ENCODE data around the gene SETDB1. TPM values are rescaled to one million over a fixed set of nuclear protein-coding genes. Genes with fewer than 3 reads are reported as not detected.
A peak's percentile ranks its signal among the peaks of the same experiment; 100 is the strongest.
"Not testable (repeated sequence)": the region's sequence is repeated elsewhere in the genome, so short reads cannot be mapped to it uniquely, and the experiment has no call there.

SETDB1 gene
- 52.0 TPM for total RNA-seq

DNA sequence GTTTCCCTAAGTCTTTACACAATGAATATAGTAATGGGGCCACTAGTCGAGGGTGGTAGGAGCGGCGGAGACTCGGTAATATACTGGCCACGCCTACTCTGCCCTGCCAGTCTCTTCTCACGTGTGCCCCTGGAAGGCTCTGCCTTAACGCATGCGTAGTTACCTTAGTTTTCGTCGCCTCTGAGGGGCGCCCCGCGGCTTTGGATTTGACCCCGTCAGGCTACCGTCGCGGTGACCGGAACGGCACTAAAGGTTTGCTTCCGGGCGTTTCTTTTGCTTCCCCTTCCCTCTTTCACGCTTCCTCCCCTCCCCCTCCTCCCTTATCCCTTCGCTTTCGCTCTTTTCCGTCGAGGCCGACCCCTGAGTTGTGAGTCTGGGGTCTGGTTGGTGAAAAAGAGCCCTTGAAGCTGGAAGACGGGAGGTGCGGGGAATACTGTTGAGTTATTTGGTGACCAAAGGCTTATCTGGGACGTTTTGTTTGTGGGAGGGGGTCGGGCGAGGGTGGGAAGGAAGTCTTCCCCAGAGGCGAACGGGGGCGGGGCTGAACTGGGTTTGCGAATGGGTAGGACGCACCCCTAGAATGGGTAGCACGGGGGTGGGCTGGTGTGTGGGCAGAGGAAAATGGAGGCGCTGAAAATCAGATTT is at the start of gene SETDB1:
TSS of gene SETDB1 (plus strand) at position 267 of the 645 bp plus-strand sequence. CDS start 1,352 bp downstream, outside the sequence.
- DNase-seq (ENCODE audit: low spot score), result peak; percentile 96
- intact Hi-C loops (cut with DNase I), result no loop called here
- ATAC-seq, result peak; percentile 99

GRCh38 chr1:150878931-150879330 is 47.2 kb upstream of the SETDB1 start:
- intact Hi-C loops (cut with DNase I); DNase-seq (ENCODE audit: low spot score); ATAC-seq: not testable (repeated sequence)

DNA sequence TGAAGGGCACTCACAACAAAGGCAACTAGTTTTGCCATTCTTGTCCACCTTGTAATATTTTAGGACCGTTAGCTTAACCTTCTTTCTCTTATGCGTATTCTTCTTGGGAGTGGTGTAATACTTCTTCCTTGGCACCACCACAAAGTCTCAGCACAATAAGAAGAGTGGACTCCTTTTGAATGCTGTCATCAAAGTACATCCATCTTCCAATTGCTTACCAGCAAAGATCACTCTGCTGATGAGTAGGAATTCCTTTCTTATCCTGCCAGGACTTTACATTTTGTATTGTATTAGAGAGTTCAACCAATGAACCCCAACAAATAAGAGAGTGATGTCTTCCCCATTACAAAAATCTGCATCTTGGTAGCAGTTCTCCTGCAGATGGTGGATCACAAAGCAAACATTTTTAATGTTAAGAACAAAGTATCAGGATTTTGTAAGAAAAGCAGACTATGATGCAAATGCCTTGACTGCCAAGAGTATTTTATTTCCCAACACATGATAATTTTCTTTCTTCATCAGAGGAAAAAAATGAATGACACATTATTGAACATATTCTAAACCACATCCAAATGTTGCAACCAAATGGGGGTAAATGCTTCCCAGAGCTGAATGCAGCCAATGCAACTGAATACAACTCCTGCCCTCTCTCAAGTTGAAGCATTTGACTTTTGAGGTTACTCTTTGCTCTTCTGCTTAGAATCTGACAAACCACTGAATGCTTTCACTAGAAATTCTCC is 44.7 kb upstream of the SETDB1 start:
- intact Hi-C loops (cut with DNase I), result no loop called here
- ATAC-seq (peak; percentile 88), DNase-seq (ENCODE audit: low spot score) (no peak)

- intact Hi-C loops (cut with DNase I); ATAC-seq; DNase-seq (ENCODE audit: low spot score): not testable (repeated sequence)
Observed at GRCh38 chr1:150883121-150883520, 43.0 kb upstream of the SETDB1 start.

DNA sequence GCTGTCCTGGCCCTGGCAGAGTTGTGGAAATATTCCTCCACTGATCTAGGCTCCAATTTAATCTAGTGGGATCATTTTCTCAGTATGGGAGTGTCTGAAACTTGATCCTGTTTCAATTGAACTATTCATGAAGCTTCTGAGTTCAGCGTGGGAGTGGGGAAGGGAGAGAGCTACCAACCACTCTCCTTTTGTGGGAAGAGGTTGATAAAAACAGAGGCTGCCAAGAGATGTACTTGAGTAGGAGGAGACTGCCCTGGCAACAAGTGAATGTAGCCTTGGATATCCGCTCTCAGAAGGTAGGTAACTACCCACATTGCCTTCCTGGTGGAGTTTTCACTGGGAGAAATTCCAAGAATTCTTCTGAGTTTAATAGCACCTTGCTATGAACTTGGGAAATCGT is 39.1 kb upstream of the SETDB1 start, which contains the start of gene CTXND2:
TSS of gene CTXND2 (plus strand) at position 119 of the 400 bp plus-strand sequence. CDS start 25,179 bp downstream, outside the sequence.
- no peak for DNase-seq (ENCODE audit: low spot score)
- intact Hi-C loops (cut with DNase I), result no loop called here
- no peak for ATAC-seq

DNA sequence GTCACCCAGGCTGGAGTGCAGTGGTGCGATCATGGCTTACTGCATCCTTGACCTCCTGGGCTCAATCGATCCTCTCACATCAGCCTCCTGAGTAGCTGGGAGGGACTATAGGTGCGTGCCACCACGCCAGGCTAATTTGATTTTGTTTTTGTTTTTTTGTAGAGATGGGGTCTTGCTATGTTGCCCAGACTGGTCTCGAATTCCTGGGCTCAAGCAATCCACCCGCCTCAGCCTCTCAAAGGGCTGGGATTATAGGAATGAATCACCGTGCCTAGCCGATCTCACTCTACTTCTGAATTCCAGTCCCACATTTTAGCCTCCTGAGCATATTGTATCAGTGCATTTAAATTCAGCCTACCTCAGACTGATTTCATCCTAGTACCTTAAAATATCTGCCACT is 37.4 kb upstream of the SETDB1 start:
- no peak for ATAC-seq
- intact Hi-C loops (cut with DNase I), result no loop called here
- no peak for DNase-seq (ENCODE audit: low spot score)

DNA sequence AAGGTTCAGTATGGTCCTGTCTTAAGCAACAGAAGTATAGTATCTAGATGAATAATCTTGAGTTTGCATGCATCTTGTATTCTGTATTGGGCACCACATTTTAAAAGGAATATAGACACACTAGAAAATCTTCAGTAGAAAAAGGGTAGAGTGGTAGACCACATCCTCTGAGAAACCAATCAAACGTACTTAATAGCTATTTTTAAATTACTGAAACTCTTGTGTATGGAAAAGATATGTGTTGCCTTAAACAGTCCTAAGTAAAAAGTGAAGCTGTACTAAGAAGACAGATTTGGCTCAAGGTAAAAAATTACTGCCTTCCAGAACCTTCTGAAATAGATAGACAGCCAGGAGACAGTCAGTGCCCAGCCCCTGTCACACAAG is 36.1 kb upstream of the SETDB1 start:
- intact Hi-C loops (cut with DNase I), result no loop called here
- DNase-seq (ENCODE audit: low spot score) (no peak), ATAC-seq (no peak)

DNA sequence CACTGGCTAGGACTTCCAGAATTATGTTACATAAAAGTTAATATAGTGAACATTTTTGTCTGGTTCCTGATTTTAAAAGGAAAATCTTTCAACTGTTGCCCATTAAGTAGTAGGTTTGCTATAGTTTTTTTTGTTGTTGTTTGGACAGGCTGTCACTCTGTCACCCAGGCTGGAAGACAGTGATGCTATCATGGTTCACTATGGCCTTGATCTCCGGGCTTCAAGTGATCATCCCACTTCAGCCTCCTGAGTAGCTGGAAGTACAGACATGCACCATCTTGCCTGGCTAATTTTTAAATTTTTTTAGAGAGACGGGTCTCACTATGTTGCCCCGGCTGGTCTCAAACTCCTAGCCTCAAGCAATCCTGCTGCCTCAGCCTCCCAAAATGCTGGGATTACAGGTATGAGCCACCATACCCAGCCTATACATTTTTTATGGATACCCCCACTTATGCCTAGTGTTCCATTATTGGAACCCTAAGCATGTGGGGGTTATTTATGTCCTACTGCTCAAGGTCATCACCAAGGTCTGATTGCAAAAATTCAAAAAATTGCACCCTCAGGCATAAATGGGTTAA is 32.7 kb upstream of the SETDB1 start:
- no peak for ATAC-seq
- intact Hi-C loops (cut with DNase I), result no loop called here

DNA sequence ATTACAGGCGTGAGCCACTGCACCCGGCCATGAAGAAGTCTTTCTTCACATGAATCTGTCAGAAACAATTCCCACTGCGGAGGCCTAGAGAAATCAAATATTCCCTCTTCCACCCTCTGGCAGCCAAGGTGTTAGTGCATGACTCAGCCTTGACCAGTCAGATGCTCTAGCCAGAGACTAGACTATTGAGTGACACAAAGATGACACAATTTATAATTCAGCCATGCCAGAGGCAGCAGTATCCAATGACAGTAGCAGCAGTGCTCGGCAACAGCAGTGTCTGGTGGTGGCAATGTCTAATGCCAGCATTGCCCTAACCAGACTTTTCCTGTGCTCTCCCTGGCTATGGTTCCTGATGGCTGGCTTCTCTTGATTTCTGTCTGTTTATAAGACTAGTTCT is 30.5 kb upstream of the SETDB1 start:
- ATAC-seq, result no peak
- no peak for DNase-seq (ENCODE audit: low spot score)
- intact Hi-C loops (cut with DNase I), result no loop called here

More for the DNA sequence above, 32.7 kb upstream of the SETDB1 start:
- no peak for DNase-seq (ENCODE audit: low spot score)

- ATAC-seq; DNase-seq (ENCODE audit: low spot score); intact Hi-C loops (cut with DNase I): not testable (repeated sequence)
Observed at GRCh38 chr1:150899795-150900194, 26.4 kb upstream of the SETDB1 start.

- intact Hi-C loops (cut with DNase I), result no loop called here
- ATAC-seq (no peak), DNase-seq (ENCODE audit: low spot score) (no peak)
Observed at GRCh38 chr1:150902346-150902745, 23.8 kb upstream of the SETDB1 start.

DNA sequence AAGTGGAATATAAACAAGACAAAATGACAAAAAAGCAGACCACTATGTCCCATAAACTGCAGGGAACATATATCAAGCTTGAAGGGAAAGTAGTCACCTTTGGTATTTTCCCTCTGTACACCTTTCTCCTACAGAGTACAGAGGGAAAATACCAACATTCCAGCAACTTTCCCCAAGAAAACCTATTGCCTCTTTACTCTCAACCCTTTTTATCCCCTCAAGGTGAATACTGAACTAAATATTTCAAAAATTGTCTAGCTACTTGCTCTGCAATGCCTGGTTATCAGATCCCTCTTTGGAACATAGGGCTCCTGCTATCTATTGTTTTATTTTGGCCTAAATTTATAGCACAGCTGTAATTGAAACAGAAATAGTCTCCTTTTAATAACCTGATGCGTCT is 23.4 kb upstream of the SETDB1 start:
- DNase-seq (ENCODE audit: low spot score) (no peak), ATAC-seq (no peak)
- intact Hi-C loops (cut with DNase I), result no loop called here

DNA sequence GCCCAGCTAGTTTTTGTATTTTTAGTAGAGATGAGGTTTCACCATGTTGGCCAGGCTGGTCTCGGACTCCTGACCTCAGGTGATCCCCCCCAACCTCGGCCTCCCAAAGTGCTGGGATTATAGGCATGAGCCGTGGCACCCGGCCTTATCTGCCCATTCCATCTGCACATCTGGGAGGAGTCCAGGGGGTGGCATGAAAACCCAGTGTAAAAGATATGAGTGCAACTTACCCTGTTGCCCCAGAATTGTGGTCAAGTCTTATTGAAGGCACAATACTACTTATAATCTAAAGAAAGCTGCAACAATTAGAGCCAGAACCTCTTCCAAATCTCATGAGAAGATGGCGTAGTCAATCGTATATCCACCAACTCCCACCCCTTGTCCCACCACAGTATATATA is 20.9 kb upstream of the SETDB1 start:
- ATAC-seq (no peak), DNase-seq (ENCODE audit: low spot score) (no peak)
- intact Hi-C loops (cut with DNase I), result no loop called here

DNA sequence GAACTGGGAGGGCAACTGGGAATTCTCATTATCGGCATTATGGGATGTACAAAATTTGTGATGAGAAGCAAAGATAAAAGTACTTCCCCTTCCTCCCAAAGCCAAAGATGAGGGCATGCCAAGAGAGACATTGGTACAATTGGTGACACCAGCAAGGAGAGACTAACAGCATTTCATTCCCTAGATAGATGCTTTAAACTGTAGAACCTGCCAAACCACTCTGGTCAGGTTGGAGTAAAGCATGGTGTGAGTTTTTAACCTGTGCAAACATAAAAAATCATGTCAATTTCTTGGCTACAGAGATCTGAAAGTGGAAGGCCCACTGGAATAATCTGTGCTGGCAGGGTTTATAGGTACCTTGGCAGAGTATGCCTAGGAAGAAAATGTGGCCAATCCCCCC is 19.8 kb upstream of the SETDB1 start:
- ATAC-seq (no peak), DNase-seq (ENCODE audit: low spot score) (no peak)
- intact Hi-C loops (cut with DNase I), result no loop called here

GRCh38 chr1:150906813-150907212 is 19.4 kb upstream of the SETDB1 start:
- intact Hi-C loops (cut with DNase I), result no loop called here
- no peak for DNase-seq (ENCODE audit: low spot score)
- ATAC-seq, result no peak

DNA sequence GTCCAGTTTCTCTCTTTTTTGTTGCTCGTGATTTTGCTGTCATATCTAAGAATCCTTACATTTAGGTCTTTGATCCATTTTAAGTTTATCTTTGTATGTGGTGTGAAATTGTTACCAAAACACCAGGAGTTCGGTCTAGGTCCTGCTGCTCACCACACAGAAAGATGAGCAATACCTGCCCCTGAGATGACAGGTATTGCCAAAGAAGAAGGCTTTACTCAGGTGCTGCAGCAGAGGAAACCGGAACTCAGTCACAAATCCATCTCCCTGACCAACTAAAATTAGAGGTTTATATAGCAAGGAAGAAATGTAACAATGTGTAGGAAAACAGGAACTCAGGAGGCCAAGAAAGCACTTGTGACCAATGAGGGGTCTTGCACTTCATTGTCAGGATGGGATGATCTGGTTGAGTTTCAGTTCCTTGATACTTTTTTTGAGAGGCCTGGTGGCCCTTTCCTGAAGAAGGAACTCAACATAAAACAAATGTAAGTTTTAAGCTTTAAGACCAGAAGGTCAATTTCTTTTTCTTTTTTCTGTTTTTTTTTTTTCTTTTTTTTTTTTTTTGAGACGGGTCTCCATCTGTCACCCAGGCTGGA is 16.5 kb upstream of the SETDB1 start:
- no peak for ATAC-seq

DNA sequence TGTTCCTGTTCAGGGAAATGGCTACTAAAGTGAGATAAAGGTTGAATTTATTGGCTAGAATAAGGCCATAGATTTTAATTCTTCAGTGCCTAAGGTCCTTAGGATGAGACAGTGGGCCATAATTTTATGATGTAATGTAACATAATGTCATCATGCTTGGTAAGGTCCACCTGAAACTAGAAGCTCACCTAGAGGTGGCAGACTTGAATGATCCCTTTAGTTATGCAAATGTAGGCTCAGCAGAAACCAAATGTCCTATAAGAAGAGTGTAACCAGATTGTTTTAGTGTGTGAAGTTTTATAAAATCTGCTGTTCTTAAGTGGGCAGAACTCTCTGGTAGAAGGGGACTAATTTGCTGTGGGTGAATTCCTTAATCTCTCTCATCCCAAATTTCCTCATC is 13.5 kb upstream of the SETDB1 start:
- no peak for DNase-seq (ENCODE audit: low spot score)
- intact Hi-C loops (cut with DNase I), result no loop called here
- ATAC-seq, result no peak

More for the DNA sequence above, 16.5 kb upstream of the SETDB1 start:
- intact Hi-C loops (cut with DNase I), result no loop called here
- no peak for DNase-seq (ENCODE audit: low spot score)

- DNase-seq (ENCODE audit: low spot score) (no peak), ATAC-seq (no peak)
- intact Hi-C loops (cut with DNase I), result no loop called here
Observed at GRCh38 chr1:150917387-150917786, 8.8 kb upstream of the SETDB1 start.

DNA sequence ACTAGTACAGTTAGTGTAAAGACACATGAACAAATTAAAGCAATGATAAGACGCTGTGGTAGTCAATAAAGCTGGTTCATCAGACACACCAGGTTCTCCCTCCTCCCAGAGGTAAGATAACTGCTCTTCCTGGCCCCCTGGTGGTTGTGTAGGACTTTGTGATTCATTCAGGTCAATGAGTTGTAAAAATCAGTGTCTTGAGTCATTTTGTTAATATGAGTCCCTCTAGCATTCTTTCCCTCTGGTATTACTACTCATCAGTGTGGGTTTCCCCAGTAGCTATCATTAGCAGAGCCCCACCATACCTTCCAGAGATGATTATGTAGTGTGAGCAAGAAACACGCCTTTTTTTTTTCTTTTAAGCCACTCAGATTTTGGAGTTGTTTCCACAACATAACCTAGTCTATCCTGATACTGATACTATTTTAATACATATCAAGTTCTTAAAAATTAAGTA is 3.6 kb upstream of the SETDB1 start:
- no peak for ATAC-seq
- peak; percentile 80 for DNase-seq (ENCODE audit: low spot score)
- intact Hi-C loops (cut with DNase I), result no loop called here

DNA sequence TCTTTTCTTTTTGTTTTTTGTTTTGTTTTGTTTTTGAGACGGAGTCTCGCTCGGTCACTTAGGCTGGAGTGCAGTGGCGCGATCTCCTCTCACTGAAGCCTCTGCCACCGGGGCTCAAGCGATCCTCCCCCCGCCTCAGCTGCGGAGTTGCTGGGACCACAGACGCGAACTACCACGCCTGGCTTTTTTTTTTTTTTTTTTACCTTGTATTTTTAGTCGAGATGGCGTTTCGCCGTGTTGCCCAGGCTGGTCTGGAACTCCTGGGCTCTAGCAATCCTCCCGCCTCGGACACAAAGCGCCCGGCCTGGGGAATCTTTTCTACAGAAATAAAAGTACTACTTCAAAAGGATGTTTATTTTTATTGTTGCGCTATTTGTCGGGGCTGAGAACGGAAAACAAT is 1.1 kb upstream of the SETDB1 start:
- intact Hi-C loops (cut with DNase I), result no loop called here

More for the DNA sequence above, 1.1 kb upstream of the SETDB1 start:
- no peak for DNase-seq (ENCODE audit: low spot score)
- no peak for ATAC-seq

All from sciatic nerve (tissue), 2 donors.